ENCODE measurements around the gene MTMR3.
A peak's percentile ranks its signal among the peaks of the same experiment; 100 is the strongest.

The MTMR3 gene

GRCh38 chr22:29879753-29880152 lies 3.2 kb upstream of the MTMR3 start:
- no peak overlapping the region for H3K4me3 Mint-ChIP-seq
- no peak overlapping the region for H3K27ac Mint-ChIP-seq
- peaks cover 18% of the 10 kb centered on the region for H3K4me1 Mint-ChIP-seq (ENCODE audit: low read depth)
- peaks cover 11% of the 10 kb centered on the region for H3K36me3 Mint-ChIP-seq (ENCODE audit: low read depth)
- H3K27me3 Mint-ChIP-seq, result peaks cover 1% of the 10 kb centered on the region
- intact Hi-C loops (cut with micrococcal nuclease), result no loop called here
- no peaks in the 10 kb centered on the region for H3K9me3 Mint-ChIP-seq

GRCh38 chr22:29882716-29883044 lies 294 bp upstream of the MTMR3 start:
- intact Hi-C loops (cut with micrococcal nuclease), result no loop called here
- Mint-ChIP-seq H3K4me1 (ENCODE audit: low read depth) (peaks cover 15% of the 10 kb centered on the region), H3K27me3 (peaks cover 1% of the 10 kb centered on the region), H3K36me3 (ENCODE audit: low read depth) (peaks cover 11% of the 10 kb centered on the region), H3K27ac (peak overlapping the region; percentile 87), H3K9me3 (no peaks in the 10 kb centered on the region), H3K4me3 (peak overlapping the region; percentile 88)

GRCh38 chr22:29883775-29884097 lies 762 bp downstream of the MTMR3 start:
- H3K4me3 Mint-ChIP-seq, result peak overlapping the region; percentile 88
- peak overlapping the region; percentile 87 for H3K27ac Mint-ChIP-seq
- H3K4me1 Mint-ChIP-seq (ENCODE audit: low read depth), result peaks cover 10% of the 10 kb centered on the region
- H3K9me3 Mint-ChIP-seq, result no peaks in the 10 kb centered on the region
- intact Hi-C loops (cut with micrococcal nuclease), result loop anchor here (2.0 kb wide), 1 partner anchor 23 kb away; no protein-coding TSS in a partner anchor
- no peaks in the 10 kb centered on the region for H3K27me3 Mint-ChIP-seq
- H3K36me3 Mint-ChIP-seq (ENCODE audit: low read depth), result peaks cover 11% of the 10 kb centered on the region

GRCh38 chr22:29885610-29886009 lies 2.6 kb downstream of the MTMR3 start:
- Mint-ChIP-seq H3K9me3 (no peaks in the 10 kb centered on the region), H3K27me3 (no peaks in the 10 kb centered on the region), H3K4me1 (ENCODE audit: low read depth) (peaks cover 16% of the 10 kb centered on the region), H3K4me3 (no peak overlapping the region), H3K36me3 (ENCODE audit: low read depth) (peaks cover 11% of the 10 kb centered on the region), H3K27ac (no peak overlapping the region)
- intact Hi-C loops (cut with micrococcal nuclease), result loop anchor here (2.0 kb wide), 1 partner anchor 21 kb away; no protein-coding TSS in a partner anchor

- intact Hi-C loops (cut with micrococcal nuclease), result no loop called here
- Mint-ChIP-seq H3K9me3 (no peaks in the 10 kb centered on the region), H3K27ac (no peak overlapping the region)
Observed at GRCh38 chr22:29886596-29886995, 3.6 kb downstream of the MTMR3 start.

GRCh38 chr22:29887358-29887757 lies 4.4 kb downstream of the MTMR3 start:
- intact Hi-C loops (cut with micrococcal nuclease), result no loop called here
- H3K27ac Mint-ChIP-seq, result no peak overlapping the region
- H3K4me1 Mint-ChIP-seq (ENCODE audit: low read depth), result peaks cover 19% of the 10 kb centered on the region
- H3K36me3 Mint-ChIP-seq (ENCODE audit: low read depth), result peaks cover 11% of the 10 kb centered on the region
- no peaks in the 10 kb centered on the region for H3K9me3 Mint-ChIP-seq
- no peaks in the 10 kb centered on the region for H3K27me3 Mint-ChIP-seq
- H3K4me3 Mint-ChIP-seq, result no peak overlapping the region

More at GRCh38 chr22:29886596-29886995, 3.6 kb downstream of the MTMR3 start:
- Mint-ChIP-seq H3K27me3 (no peaks in the 10 kb centered on the region), H3K4me1 (ENCODE audit: low read depth) (peaks cover 19% of the 10 kb centered on the region), H3K4me3 (no peak overlapping the region), H3K36me3 (ENCODE audit: low read depth) (peaks cover 11% of the 10 kb centered on the region)

- Mint-ChIP-seq H3K27ac (no peak overlapping the region), H3K36me3 (ENCODE audit: low read depth) (peaks cover 6% of the 10 kb centered on the region), H3K27me3 (no peaks in the 10 kb centered on the region), H3K4me3 (no peak overlapping the region), H3K9me3 (no peaks in the 10 kb centered on the region), H3K4me1 (ENCODE audit: low read depth) (peaks cover 28% of the 10 kb centered on the region)
- intact Hi-C loops (cut with micrococcal nuclease), result no loop called here
Observed at GRCh38 chr22:29890760-29891159, 7.8 kb downstream of the MTMR3 start.

GRCh38 chr22:29892315-29893156 lies 9.6 kb downstream of the MTMR3 start:
- no peaks in the 10 kb centered on the region for H3K9me3 Mint-ChIP-seq
- H3K36me3 Mint-ChIP-seq (ENCODE audit: low read depth), result peaks cover 7% of the 10 kb centered on the region
- H3K4me3 Mint-ChIP-seq, result no peak overlapping the region
- intact Hi-C loops (cut with micrococcal nuclease), result no loop called here
- no peaks in the 10 kb centered on the region for H3K27me3 Mint-ChIP-seq
- no peak overlapping the region for H3K27ac Mint-ChIP-seq
- H3K4me1 Mint-ChIP-seq (ENCODE audit: low read depth), result peaks cover 28% of the 10 kb centered on the region

GRCh38 chr22:29901354-29901753 lies 18.4 kb downstream of the MTMR3 start:
- Mint-ChIP-seq H3K9me3 (no peaks in the 10 kb centered on the region), H3K4me1 (ENCODE audit: low read depth) (peaks cover 45% of the 10 kb centered on the region), H3K27me3 (no peaks in the 10 kb centered on the region), H3K4me3 (no peak overlapping the region), H3K36me3 (ENCODE audit: low read depth) (no peaks in the 10 kb centered on the region), H3K27ac (no peak overlapping the region)
- intact Hi-C loops (cut with micrococcal nuclease), result no loop called here

- intact Hi-C loops (cut with micrococcal nuclease), result no loop called here
Observed at GRCh38 chr22:29903371-29903770, 20.4 kb downstream of the MTMR3 start.

GRCh38 chr22:29904020-29904419 lies 21.0 kb downstream of the MTMR3 start:
- Mint-ChIP-seq H3K4me1 (ENCODE audit: low read depth) (peaks cover 60% of the 10 kb centered on the region), H3K27me3 (no peaks in the 10 kb centered on the region), H3K27ac (no peak overlapping the region), H3K36me3 (ENCODE audit: low read depth) (no peaks in the 10 kb centered on the region), H3K9me3 (no peaks in the 10 kb centered on the region), H3K4me3 (no peak overlapping the region)
- intact Hi-C loops (cut with micrococcal nuclease), result no loop called here

More at GRCh38 chr22:29903371-29903770, 20.4 kb downstream of the MTMR3 start:
- H3K4me3 Mint-ChIP-seq, result no peak overlapping the region
- no peak overlapping the region for H3K27ac Mint-ChIP-seq
- no peaks in the 10 kb centered on the region for H3K27me3 Mint-ChIP-seq
- H3K9me3 Mint-ChIP-seq, result no peaks in the 10 kb centered on the region
- H3K4me1 Mint-ChIP-seq (ENCODE audit: low read depth), result peaks cover 63% of the 10 kb centered on the region
- H3K36me3 Mint-ChIP-seq (ENCODE audit: low read depth), result no peaks in the 10 kb centered on the region

GRCh38 chr22:29907753-29908515 lies 25.0 kb downstream of the MTMR3 start:
- peak overlapping the region; percentile 45 for H3K27ac Mint-ChIP-seq
- H3K36me3 Mint-ChIP-seq (ENCODE audit: low read depth), result no peaks in the 10 kb centered on the region
- peaks cover 55% of the 10 kb centered on the region for H3K4me1 Mint-ChIP-seq (ENCODE audit: low read depth)
- H3K27me3 Mint-ChIP-seq, result no peaks in the 10 kb centered on the region
- no peak overlapping the region for H3K4me3 Mint-ChIP-seq
- H3K9me3 Mint-ChIP-seq, result no peaks in the 10 kb centered on the region
- intact Hi-C loops (cut with micrococcal nuclease), result loop anchor here (2.0 to 5.0 kb wide), 2 partner anchors 23 to 39 kb away; no protein-coding TSS in a partner anchor

GRCh38 chr22:29912141-29912540 lies 29.2 kb downstream of the MTMR3 start:
- Mint-ChIP-seq H3K4me1 (ENCODE audit: low read depth) (peaks cover 61% of the 10 kb centered on the region), H3K36me3 (ENCODE audit: low read depth) (no peaks in the 10 kb centered on the region), H3K27ac (no peak overlapping the region), H3K4me3 (no peak overlapping the region), H3K9me3 (no peaks in the 10 kb centered on the region), H3K27me3 (no peaks in the 10 kb centered on the region)
- intact Hi-C loops (cut with micrococcal nuclease), result no loop called here

GRCh38 chr22:29912605-29913398 lies 29.8 kb downstream of the MTMR3 start:
- H3K27me3 Mint-ChIP-seq, result no peaks in the 10 kb centered on the region
- peaks cover 56% of the 10 kb centered on the region for H3K4me1 Mint-ChIP-seq (ENCODE audit: low read depth)
- intact Hi-C loops (cut with micrococcal nuclease), result no loop called here
- no peaks in the 10 kb centered on the region for H3K9me3 Mint-ChIP-seq
- H3K36me3 Mint-ChIP-seq (ENCODE audit: low read depth), result no peaks in the 10 kb centered on the region
- no peak overlapping the region for H3K4me3 Mint-ChIP-seq
- no peak overlapping the region for H3K27ac Mint-ChIP-seq
